Stimulated activated CD8-positive, alpha-beta memory T cell treated with anti-CD3 and anti-CD28 coated beads, Interleukin-7, amount 100 ng/mL, for 48 hours (primary cell): Measurements from ENCODE around the gene MDFIC.

Experiments
- DNase-seq, 2 donors: peaks; one replicate each; pipeline ENCODE4 v3.0.0-alpha.2; 2020; ENCODE audit warnings: low read depth in 1 of 2; ENCODE audit errors: extremely low read depth in 1 of 2

The MDFIC gene

GRCh38 chr7:114924038-114924712 lies 2.3 kb downstream of the MDFIC start:
- DNase-seq: no peak

GRCh38 chr7:114925434-114925833 lies 3.5 kb downstream of the MDFIC start:
- DNase-seq: no peak

GRCh38 chr7:114928060-114928459 lies 6.2 kb downstream of the MDFIC start:
- no peak for DNase-seq

- DNase-seq: no peak
Observed at GRCh38 chr7:114929570-114929969, 7.7 kb downstream of the MDFIC start.

- no peak for DNase-seq
Observed at GRCh38 chr7:114930107-114930661, 8.3 kb downstream of the MDFIC start.

- no peak for DNase-seq
Observed at GRCh38 chr7:114930829-114931655, 9.1 kb downstream of the MDFIC start.

GRCh38 chr7:114931656-114932011 lies 9.7 kb downstream of the MDFIC start:
- peak in 1 of 2 donors; percentile 22 for DNase-seq

- DNase-seq: no peak
Observed at GRCh38 chr7:114932991-114933390, 11.1 kb downstream of the MDFIC start.

GRCh38 chr7:114933658-114934057 lies 11.8 kb downstream of the MDFIC start:
- DNase-seq: no peak

- no peak for DNase-seq
Observed at GRCh38 chr7:114934086-114934485, 12.2 kb downstream of the MDFIC start.

- no peak for DNase-seq
Observed at GRCh38 chr7:114934713-114935112, 12.8 kb downstream of the MDFIC start.

- no peak for DNase-seq
Observed at GRCh38 chr7:114936471-114936870, 14.6 kb downstream of the MDFIC start.

- no peak for DNase-seq
Observed at GRCh38 chr7:114937446-114937845, 15.6 kb downstream of the MDFIC start.

GRCh38 chr7:114938785-114939184 lies 16.9 kb downstream of the MDFIC start:
- DNase-seq: no peak

- DNase-seq: no peak
Observed at GRCh38 chr7:114939484-114940097, 17.7 kb downstream of the MDFIC start.

- no peak for DNase-seq
Observed at GRCh38 chr7:114940220-114940619, 18.3 kb downstream of the MDFIC start.

GRCh38 chr7:114941692-114942091 lies 19.8 kb downstream of the MDFIC start:
- DNase-seq: no peak

- DNase-seq: no peak
Observed at GRCh38 chr7:114942446-114943175, 20.7 kb downstream of the MDFIC start.

GRCh38 chr7:114943530-114943929 lies 21.6 kb downstream of the MDFIC start:
- DNase-seq: no peak

GRCh38 chr7:114943953-114944744 lies 22.3 kb downstream of the MDFIC start:
- no peak for DNase-seq
